HG02623 (cell line): Measurements from ENCODE around the gene ZNF804B.
A peak's percentile ranks its signal among the peaks of the same experiment; 100 is the strongest.

Experiments used
- ATAC-seq: cut with Tn5 transposase; IDR thresholded peaks from one replicate; pipeline ENCODE4 v1.9.1; 2021; ENCODE audit warnings: moderate library complexity; ENCODE audit not compliant: unreplicated experiment

The ZNF804B gene

GRCh38 chr7:88835147-88835728 lies 75.7 kb downstream of the ZNF804B start:
- ATAC-seq: peak; percentile 88

GRCh38 chr7:88842201-88842600 lies 82.7 kb downstream of the ZNF804B start:
- no peak for ATAC-seq

GRCh38 chr7:88845091-88845490 lies 85.6 kb downstream of the ZNF804B start:
- ATAC-seq: no peak

- ATAC-seq: no peak
These were observed 91.7 kb downstream of the ZNF804B start for GRCh38 chr7:88851220-88851619.

GRCh38 chr7:88859288-88859687 lies 99.8 kb downstream of the ZNF804B start:
- no peak for ATAC-seq

- no peak for ATAC-seq
These were observed 106.9 kb downstream of the ZNF804B start for GRCh38 chr7:88866265-88866863.

GRCh38 chr7:88867158-88867557 lies 107.7 kb downstream of the ZNF804B start:
- no peak for ATAC-seq

GRCh38 chr7:88868456-88868855 lies 109.0 kb downstream of the ZNF804B start:
- no peak for ATAC-seq

- ATAC-seq: no peak
These were observed 121.6 kb downstream of the ZNF804B start for GRCh38 chr7:88881136-88881535.

GRCh38 chr7:88885131-88885530 lies 125.6 kb downstream of the ZNF804B start:
- no peak for ATAC-seq

- ATAC-seq: no peak
These were observed 129.2 kb downstream of the ZNF804B start for GRCh38 chr7:88888684-88889083.

GRCh38 chr7:88910516-88910915 lies 151.0 kb downstream of the ZNF804B start:
- ATAC-seq: no peak

GRCh38 chr7:88912852-88913251 lies 153.4 kb downstream of the ZNF804B start:
- no peak for ATAC-seq

GRCh38 chr7:88915615-88916014 lies 156.1 kb downstream of the ZNF804B start:
- no peak for ATAC-seq

GRCh38 chr7:88919478-88920131 lies 160.1 kb downstream of the ZNF804B start:
- no peak for ATAC-seq

GRCh38 chr7:88922944-88923343 lies 163.4 kb downstream of the ZNF804B start:
- ATAC-seq: no peak

- no peak for ATAC-seq
These were observed 168.8 kb downstream of the ZNF804B start for GRCh38 chr7:88928276-88928675.

GRCh38 chr7:88929719-88930118 lies 170.2 kb downstream of the ZNF804B start:
- ATAC-seq: no peak

GRCh38 chr7:88933285-88933684 lies 173.8 kb downstream of the ZNF804B start:
- no peak for ATAC-seq

- ATAC-seq: no peak
These were observed 183.5 kb downstream of the ZNF804B start for GRCh38 chr7:88942815-88943501.

- no peak for ATAC-seq
These were observed 192.3 kb downstream of the ZNF804B start for GRCh38 chr7:88951826-88952225.

GRCh38 chr7:88964418-88964817 lies 204.9 kb downstream of the ZNF804B start:
- ATAC-seq: no peak
